Stimulated activated CD8-positive, alpha-beta memory T cell treated with anti-CD3 and anti-CD28 coated beads, Interleukin-12 subunit alpha, Interleukin-12 subunit beta, amount 100 ng/mL, for 1 hour (primary cell): Measurements from ENCODE around the gene CASP10.

ENCODE experiments used
- DNase-seq: peaks from one replicate; pipeline ENCODE4 v3.0.0-alpha.2; 2020; ENCODE audit warnings: low read depth

Gene CASP10

GRCh38 chr2:201260302-201260800, 77.4 kb downstream of the CASP10 start, which contains the start of gene CASP8:
Gene CASP8 (plus strand): TSS chr2:201260536. CDS start chr2:201266487, 5,951 bp downstream.
- peak; percentile 44 for DNase-seq

- DNase-seq = peak; percentile 29
Measured at GRCh38 chr2:201261471-201261870, 78.5 kb downstream of the CASP10 start.

GRCh38 chr2:201261906-201262305, 79.0 kb downstream of the CASP10 start:
- DNase-seq = no peak

GRCh38 chr2:201262718-201263117, 79.8 kb downstream of the CASP10 start:
- no peak for DNase-seq

- no peak for DNase-seq
Measured at GRCh38 chr2:201263779-201264178, 80.8 kb downstream of the CASP10 start.

GRCh38 chr2:201264472-201265173, 81.7 kb downstream of the CASP10 start:
- no peak for DNase-seq

GRCh38 chr2:201266629-201267028, 83.7 kb downstream of the CASP10 start:
- no peak for DNase-seq

- DNase-seq = no peak
Measured at GRCh38 chr2:201267278-201268030, 84.5 kb downstream of the CASP10 start.

- no peak for DNase-seq
Measured at GRCh38 chr2:201269764-201270163, 86.8 kb downstream of the CASP10 start.

GRCh38 chr2:201270293-201271001, 87.5 kb downstream of the CASP10 start:
- DNase-seq = no peak

GRCh38 chr2:201271917-201272316, 89.0 kb downstream of the CASP10 start:
- no peak for DNase-seq

- no peak for DNase-seq
Measured at GRCh38 chr2:201273330-201273983, 90.5 kb downstream of the CASP10 start.

- DNase-seq = no peak
Measured at GRCh38 chr2:201275069-201275468, 92.1 kb downstream of the CASP10 start.

GRCh38 chr2:201275990-201276389, 93.0 kb downstream of the CASP10 start:
- DNase-seq = no peak

- no peak for DNase-seq
Measured at GRCh38 chr2:201276511-201276910, 93.6 kb downstream of the CASP10 start.
